ENCODE data around the gene ADAMTSL1. TPM values are rescaled to one million over a fixed set of nuclear protein-coding genes. Genes with fewer than 3 reads are reported as not detected.

Gene ADAMTSL1
- total RNA-seq, 1 donor from 2014 or later, result 12.6 TPM

- Mint-ChIP-seq H3K4me1 (ENCODE audit: low read depth, unreplicated experiment) (peaks cover 1% of the 10 kb centered on the region), H3K36me3 (ENCODE audit: low read depth, unreplicated experiment) (peaks cover 8% of the 10 kb centered on the region), H3K9me3 (ENCODE audit: unreplicated experiment) (peaks cover 2% of the 10 kb centered on the region), H3K27ac (ENCODE audit: unreplicated experiment) (no peak overlapping the region), H3K4me3 (ENCODE audit: unreplicated experiment) (no peak overlapping the region), H3K27me3 (ENCODE audit: low read depth, unreplicated experiment) (no peaks in the 10 kb centered on the region)
- Histone ChIP-seq H2AFZ (ENCODE audit: low read depth, low read length) (no peak overlapping the region), H3K9ac (ENCODE audit: low read length) (no peak overlapping the region), H3K27ac (ENCODE audit: low read depth, low read length) (no peak overlapping the region), H3K27me3 (ENCODE audit: insufficient read depth, low read length) (no peaks in the 10 kb centered on the region), H3K4me3 (ENCODE audit: insufficient read depth, low read depth, low read length) (no peak overlapping the region), H3K79me2 (ENCODE audit: insufficient read depth, low read length) (no peaks in the 10 kb centered on the region), H3K4me1 (ENCODE audit: insufficient read depth, low read length) (peaks cover 12% of the 10 kb centered on the region), H4K20me1 (ENCODE audit: insufficient read depth, low read length) (no peaks in the 10 kb centered on the region), H3K4me2 (ENCODE audit: low read length) (no peak overlapping the region), H3K36me3 (ENCODE audit: insufficient read depth, low read length) (peaks cover 32% of the 10 kb centered on the region), H3K9me3 (ENCODE audit: insufficient read depth, low read depth, low read length) (no peaks in the 10 kb centered on the region)
- TF ChIP-seq CTCF (IDR thresholded peaks at IDR 0.05; ENCODE audit: insufficient read depth, low read depth, low read length) (no peak), EZH2 (IDR thresholded peaks at IDR 0.05; ENCODE audit: insufficient read depth, low read length) (no peak)
- DNase-seq (ENCODE audit: low read depth), result peak; percentile 56
- FAIRE-seq, result no peak
These were observed 414.3 kb downstream of the ADAMTSL1 start for GRCh38 chr9:18888290-18888689.

- Histone ChIP-seq H3K4me1 (ENCODE audit: insufficient read depth, low read length) (peaks cover 16% of the 10 kb centered on the region), H3K36me3 (ENCODE audit: insufficient read depth, low read length) (peaks cover 41% of the 10 kb centered on the region), H3K9ac (ENCODE audit: low read length) (no peak overlapping the region), H2AFZ (ENCODE audit: low read depth, low read length) (no peak overlapping the region), H3K79me2 (ENCODE audit: insufficient read depth, low read length) (no peaks in the 10 kb centered on the region), H3K27ac (ENCODE audit: low read depth, low read length) (no peak overlapping the region), H4K20me1 (ENCODE audit: insufficient read depth, low read length) (peaks cover 4% of the 10 kb centered on the region), H3K27me3 (ENCODE audit: insufficient read depth, low read length) (no peaks in the 10 kb centered on the region), H3K4me3 (ENCODE audit: insufficient read depth, low read depth, low read length) (no peak overlapping the region), H3K9me3 (ENCODE audit: insufficient read depth, low read depth, low read length) (no peaks in the 10 kb centered on the region), H3K4me2 (ENCODE audit: low read length) (no peak overlapping the region)
- Mint-ChIP-seq H3K4me1 (ENCODE audit: low read depth, unreplicated experiment) (peaks cover 2% of the 10 kb centered on the region), H3K27ac (ENCODE audit: unreplicated experiment) (no peak overlapping the region), H3K4me3 (ENCODE audit: unreplicated experiment) (no peak overlapping the region), H3K36me3 (ENCODE audit: low read depth, unreplicated experiment) (peaks cover 5% of the 10 kb centered on the region), H3K27me3 (ENCODE audit: low read depth, unreplicated experiment) (no peaks in the 10 kb centered on the region), H3K9me3 (ENCODE audit: unreplicated experiment) (no peaks in the 10 kb centered on the region)
- no peak for TF ChIP-seq CTCF (IDR thresholded peaks at IDR 0.05; ENCODE audit: insufficient read depth, low read depth, low read length)
- TF ChIP-seq EZH2 (IDR thresholded peaks at IDR 0.05; ENCODE audit: insufficient read depth, low read length), result no peak
- DNase-seq (ENCODE audit: low read depth) (no peak), FAIRE-seq (no peak)
These were observed 415.6 kb downstream of the ADAMTSL1 start for GRCh38 chr9:18889550-18889949.

- H3K9me3 Mint-ChIP-seq (ENCODE audit: unreplicated experiment), result no peaks in the 10 kb centered on the region
- H3K9ac ChIP-seq (ENCODE audit: low read length), result no peak overlapping the region
- H3K9me3 ChIP-seq (ENCODE audit: insufficient read depth, low read depth, low read length), result peaks cover 4% of the 10 kb centered on the region
- no peak for TF ChIP-seq EZH2 (IDR thresholded peaks at IDR 0.05; ENCODE audit: insufficient read depth, low read length)
- H3K4me1 ChIP-seq (ENCODE audit: insufficient read depth, low read length), result peaks cover 16% of the 10 kb centered on the region
- H2AFZ ChIP-seq (ENCODE audit: low read depth, low read length), result no peak overlapping the region
- no peak overlapping the region for H3K27ac Mint-ChIP-seq (ENCODE audit: unreplicated experiment)
- no peak overlapping the region for H3K4me3 ChIP-seq (ENCODE audit: insufficient read depth, low read depth, low read length)
- no peaks in the 10 kb centered on the region for H3K79me2 ChIP-seq (ENCODE audit: insufficient read depth, low read length)
- FAIRE-seq, result no peak
- no peaks in the 10 kb centered on the region for H3K27me3 Mint-ChIP-seq (ENCODE audit: low read depth, unreplicated experiment)
- H3K36me3 ChIP-seq (ENCODE audit: insufficient read depth, low read length), result peaks cover 49% of the 10 kb centered on the region
- peaks cover 2% of the 10 kb centered on the region for H3K4me1 Mint-ChIP-seq (ENCODE audit: low read depth, unreplicated experiment)
- peaks cover 4% of the 10 kb centered on the region for H3K36me3 Mint-ChIP-seq (ENCODE audit: low read depth, unreplicated experiment)
- no peak overlapping the region for H3K4me3 Mint-ChIP-seq (ENCODE audit: unreplicated experiment)
- peak overlapping the region; percentile 29 for H3K4me2 ChIP-seq (ENCODE audit: low read length)
- peak; percentile 76 for DNase-seq (ENCODE audit: low read depth)
- no peaks in the 10 kb centered on the region for H3K27me3 ChIP-seq (ENCODE audit: insufficient read depth, low read length)
- H4K20me1 ChIP-seq (ENCODE audit: insufficient read depth, low read length), result peaks cover 4% of the 10 kb centered on the region
- H3K27ac ChIP-seq (ENCODE audit: low read depth, low read length), result no peak overlapping the region
These were observed 416.4 kb downstream of the ADAMTSL1 start for GRCh38 chr9:18890372-18890771.

All from astrocyte (in vitro differentiated cells and primary cell).